ENCODE measurements around the gene CHN2. TPM values are rescaled to one million over a fixed set of nuclear protein-coding genes. Genes with fewer than 3 reads are reported as not detected.

Gene CHN2
- total RNA-seq, 1 donor from 2014 or later = 34.2 TPM

- DNase-seq (ENCODE audit: low spot score) = no peak
Observed at GRCh38 chr7:29308424-29308823, 113.8 kb downstream of the CHN2 start.

GRCh38 chr7:29309041-29309854 is 114.7 kb downstream of the CHN2 start:
- DNase-seq (ENCODE audit: low spot score) = no peak

- no peak for DNase-seq (ENCODE audit: low spot score)
Observed at GRCh38 chr7:29310625-29311024, 116.0 kb downstream of the CHN2 start.

GRCh38 chr7:29311314-29311713 is 116.7 kb downstream of the CHN2 start:
- no peak for DNase-seq (ENCODE audit: low spot score)

DNA sequence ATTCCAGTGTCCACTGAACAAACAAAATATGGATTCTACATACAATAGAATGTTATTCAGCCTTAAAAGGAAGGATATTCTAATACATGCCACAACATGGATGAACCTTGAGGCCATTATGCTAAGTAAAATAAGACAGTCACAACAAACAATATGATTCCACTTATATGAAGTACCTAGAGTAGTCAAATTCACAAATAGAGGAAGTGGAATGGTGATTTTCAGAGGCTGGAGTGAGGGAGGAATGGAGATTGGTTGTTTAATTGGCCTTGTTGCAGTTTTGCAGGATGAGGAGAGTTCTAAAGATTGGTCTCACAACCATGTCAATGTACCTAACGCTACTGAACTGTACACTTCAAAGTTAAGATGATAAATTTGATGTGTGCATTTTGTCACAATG is 119.6 kb downstream of the CHN2 start:
- DNase-seq (ENCODE audit: low spot score) = no peak

- DNase-seq (ENCODE audit: low spot score) = no peak
Observed at GRCh38 chr7:29315122-29315891, 120.7 kb downstream of the CHN2 start.

DNA sequence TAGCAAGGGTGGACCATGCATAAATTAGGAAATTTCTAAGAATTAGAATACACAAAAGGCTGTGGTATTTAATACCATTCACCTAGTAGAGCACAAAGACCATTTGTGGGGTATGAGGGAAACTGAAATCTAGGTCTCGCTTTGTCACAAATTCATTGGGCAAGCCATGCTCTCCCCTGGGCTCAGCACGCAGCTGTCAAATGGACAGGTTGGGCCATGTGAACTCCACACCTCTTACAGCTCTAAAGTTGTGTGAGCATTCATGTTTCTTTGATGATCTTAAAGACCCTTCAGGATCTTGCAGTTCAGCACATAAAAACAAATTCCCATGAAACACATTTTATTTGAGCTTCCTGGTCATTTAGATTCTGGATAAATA is 121.3 kb downstream of the CHN2 start:
- DNase-seq (ENCODE audit: low spot score) = no peak

DNA sequence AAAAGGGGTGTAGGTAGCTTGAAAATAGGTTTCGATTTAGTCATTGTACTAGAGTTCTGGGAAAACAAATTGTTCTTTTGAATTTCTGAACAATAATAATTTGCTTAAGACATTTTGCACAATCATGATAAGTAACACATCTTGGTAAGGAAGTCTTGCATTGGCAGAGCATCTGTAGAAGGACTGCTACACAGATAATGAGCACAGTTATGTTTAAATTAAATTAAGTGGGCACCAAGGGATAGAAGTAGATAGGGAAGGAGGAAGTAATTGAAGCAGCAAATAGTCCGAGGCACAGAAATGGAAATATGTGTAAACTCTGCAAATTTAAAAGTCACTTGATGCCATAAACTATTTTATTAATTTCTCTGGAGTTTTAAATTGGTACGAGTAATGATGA is 122.4 kb downstream of the CHN2 start:
- no peak for DNase-seq (ENCODE audit: low spot score)

DNA sequence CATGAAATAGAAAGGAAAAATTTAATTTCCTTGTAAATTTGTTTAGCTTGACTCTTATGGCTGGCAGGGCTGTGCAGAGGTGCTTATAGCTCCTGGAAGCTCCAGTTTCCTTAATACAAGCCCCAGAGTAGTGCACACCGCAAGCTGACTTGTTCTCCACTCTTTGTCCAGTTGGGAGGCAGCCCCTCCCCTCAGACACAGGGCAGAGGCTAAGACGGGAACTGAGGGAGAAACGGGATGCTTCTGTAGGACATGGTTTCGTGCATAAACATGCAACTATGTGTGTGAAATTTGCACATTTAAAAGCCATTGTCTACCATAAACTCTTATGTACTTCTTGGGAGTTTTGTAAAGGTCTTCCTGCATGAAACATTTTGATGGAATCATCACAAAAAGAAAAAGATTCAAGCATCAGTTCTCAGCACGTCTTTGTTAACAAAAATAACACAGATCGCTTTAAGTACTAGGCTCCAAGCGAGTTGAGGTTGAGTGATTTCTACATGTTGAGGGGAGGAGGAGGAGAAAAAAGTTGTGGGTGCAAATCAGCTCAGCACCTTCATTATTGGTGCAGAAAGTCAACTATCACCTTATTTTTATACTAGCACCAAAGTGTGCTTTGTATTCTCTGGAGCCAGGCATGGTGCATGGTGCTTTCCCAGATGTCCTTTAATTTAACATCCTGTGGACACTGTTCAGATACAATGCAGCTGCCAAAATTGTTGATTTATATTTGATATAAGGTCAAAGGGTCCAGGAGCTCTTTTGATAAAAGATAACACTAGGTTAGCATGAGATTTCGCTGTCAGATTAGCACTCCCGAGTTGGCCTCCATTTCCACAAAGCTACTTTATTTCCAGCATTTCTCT is 124.5 kb downstream of the CHN2 start:
- no peak for DNase-seq (ENCODE audit: low spot score)

GRCh38 chr7:29319719-29320521 is 125.3 kb downstream of the CHN2 start:
- no peak for DNase-seq (ENCODE audit: low spot score)

GRCh38 chr7:29320577-29320976 is 126.0 kb downstream of the CHN2 start:
- DNase-seq (ENCODE audit: low spot score) = no peak

GRCh38 chr7:29322023-29322712 is 127.6 kb downstream of the CHN2 start:
- DNase-seq (ENCODE audit: low spot score) = no peak

- no peak for DNase-seq (ENCODE audit: low spot score)
Observed at GRCh38 chr7:29325476-29325875, 130.9 kb downstream of the CHN2 start.

DNA sequence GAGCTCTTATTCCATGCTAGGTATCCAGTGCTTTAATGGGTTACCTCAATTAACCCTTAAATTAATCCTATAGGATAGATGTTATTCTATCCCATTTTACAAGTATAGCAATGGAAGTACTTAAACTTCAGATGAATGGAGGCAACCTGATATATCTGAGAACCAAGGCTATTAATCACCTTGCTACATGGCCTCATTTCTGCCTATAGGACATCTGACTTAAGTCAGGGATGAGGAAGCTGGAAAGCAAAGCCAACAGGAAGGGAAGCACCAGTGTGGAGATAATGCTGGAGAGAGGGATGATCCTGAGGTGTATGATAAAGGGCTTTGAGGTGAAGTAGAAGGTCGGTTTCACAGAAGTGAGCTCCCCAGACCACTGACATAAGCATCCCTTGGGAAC is 132.3 kb downstream of the CHN2 start:
- no peak for DNase-seq (ENCODE audit: low spot score)

DNA sequence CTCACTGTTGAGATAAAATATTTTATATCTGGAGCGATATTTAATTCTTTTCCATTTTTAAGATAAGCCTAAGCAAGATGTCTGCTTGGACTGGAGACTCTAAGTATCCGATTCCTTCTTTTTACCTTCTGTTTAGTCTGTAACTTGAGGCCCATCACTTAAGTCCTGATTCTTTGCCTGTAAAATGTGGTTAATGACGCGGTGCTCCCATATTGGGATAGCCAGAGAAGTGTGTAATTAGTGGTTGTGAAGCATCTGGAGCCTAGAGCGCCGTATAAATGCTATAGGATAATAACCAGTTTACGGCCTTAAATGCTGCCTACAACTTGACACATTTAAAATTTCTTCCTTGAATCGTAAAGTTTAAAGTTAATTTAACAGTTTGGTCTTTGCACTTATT is 132.9 kb downstream of the CHN2 start:
- DNase-seq (ENCODE audit: low spot score) = no peak

GRCh38 chr7:29328045-29328444 is 133.5 kb downstream of the CHN2 start:
- no peak for DNase-seq (ENCODE audit: low spot score)

DNA sequence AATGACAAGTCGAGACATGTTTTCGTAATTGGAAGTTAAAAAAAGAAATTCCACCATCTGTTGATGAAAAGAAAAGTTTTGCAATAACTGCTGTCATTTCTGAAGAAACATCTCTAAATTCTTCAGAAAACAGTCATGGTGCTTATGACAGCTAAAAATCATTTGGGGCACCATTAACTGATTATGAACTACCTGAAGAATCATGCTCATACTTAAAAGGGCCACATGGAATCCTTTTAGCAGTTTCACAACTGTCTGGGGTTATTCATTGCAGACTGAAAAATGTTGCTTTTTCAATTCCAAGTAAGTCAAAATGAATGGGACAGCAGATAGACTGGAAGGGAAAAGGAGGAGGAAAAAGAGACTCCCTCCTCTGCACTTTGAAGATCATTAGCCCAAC is 134.2 kb downstream of the CHN2 start:
- DNase-seq (ENCODE audit: low spot score) = no peak

DNA sequence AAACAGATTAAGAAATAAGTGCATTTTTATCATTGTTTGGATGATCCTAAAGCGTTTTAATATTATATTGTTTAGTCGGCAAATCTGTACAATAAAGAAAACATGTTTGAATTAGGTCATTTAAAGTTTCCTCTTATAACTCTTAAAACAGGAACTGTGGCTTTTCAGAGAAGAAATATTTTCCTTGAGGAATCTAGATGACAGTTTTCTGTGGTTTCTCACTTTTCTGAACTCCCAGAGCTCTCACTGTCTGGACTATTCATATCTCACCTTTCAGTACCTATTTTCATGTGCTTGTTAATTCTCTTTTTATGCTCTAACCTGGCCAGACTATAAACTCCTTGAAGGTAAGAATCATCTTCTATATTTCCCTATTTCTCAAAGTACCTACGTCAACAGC is 135.1 kb downstream of the CHN2 start:
- DNase-seq (ENCODE audit: low spot score) = no peak

GRCh38 chr7:29330136-29330535 is 135.6 kb downstream of the CHN2 start:
- DNase-seq (ENCODE audit: low spot score) = no peak

DNA sequence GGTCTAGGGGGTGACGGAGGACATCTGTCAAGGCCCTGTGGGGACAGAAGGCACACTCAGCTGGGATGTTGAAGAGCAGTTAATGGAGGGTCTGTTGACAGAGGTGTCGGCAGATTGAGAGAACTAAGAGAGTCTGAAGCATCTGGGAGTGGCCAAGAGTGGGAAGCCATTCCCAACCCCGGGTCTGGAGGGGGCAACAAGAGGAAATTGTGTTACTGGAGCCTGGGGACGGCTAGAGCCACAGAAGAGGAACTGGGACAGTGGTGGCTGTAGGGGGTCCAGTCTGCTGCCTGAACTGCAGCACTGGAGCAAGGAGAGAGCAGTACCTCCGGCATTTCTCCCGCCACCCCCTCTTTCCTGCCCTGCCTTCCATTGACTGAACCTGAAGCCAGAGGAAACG is 136.6 kb downstream of the CHN2 start:
- no peak for DNase-seq (ENCODE audit: low spot score)
